H1 (cell line): ENCODE data around the gene ZRANB2. TPM values are rescaled to one million over a fixed set of nuclear protein-coding genes. Genes with fewer than 3 reads are reported as not detected.

Experiments
- CTCF ChIA-PET: fragments of 300-600 bp; sonication (Branson Sonifier 250); formaldehyde crosslinking; loops from one replicate; lab custom pipeline; 2021; ENCODE audit not compliant: partially characterized antibody; lab: Charles Lee
- POLR2A ChIA-PET: fragments of 300-600 bp; sonication (Branson Sonifier 250); formaldehyde crosslinking; loops from one replicate; lab custom pipeline; 2021; ENCODE audit warnings: inconsistent platforms; ENCODE audit not compliant: partially characterized antibody; lab: Charles Lee
- DNase-seq, 2 experiments: peaks; one replicate each; pipeline versions ENCODE4 v3.0.0 to v3.0.0-alpha.2; 2010 to 2022; ENCODE audit warnings: low spot score in 2 of 2, low read depth in 1 of 2, mixed read lengths in 1 of 2
- FAIRE-seq: peaks from 2 replicates; lab custom pipeline; 2011; peaks lifted over from hg19 to GRCh38; lab: Jason Lieb, UNC
- H2AFZ ChIP-seq: 2 replicates; pipeline ENCODE4 v1.8.1; 2012; ENCODE audit warnings: low read length, inconsistent platforms
- H2AK5ac ChIP-seq: 2 replicates; pipeline ENCODE4 v1.6.1; 2013; ENCODE audit warnings: low read depth, low read length
- H2BK120ac ChIP-seq: replicated peaks from 2 replicates; pipeline ENCODE3; 2013; ENCODE audit warnings: low read depth, low read length, inconsistent platforms
- H2BK12ac ChIP-seq: 2 replicates; pipeline ENCODE4 v1.6.1; 2013; ENCODE audit warnings: low read depth, low read length
- H2BK15ac ChIP-seq: 2 replicates; pipeline ENCODE4 v1.6.1; 2013; ENCODE audit warnings: low read length
- H2BK20ac ChIP-seq: 2 replicates; pipeline ENCODE4 v1.6.1; 2013; ENCODE audit warnings: low read length
- H2BK5ac ChIP-seq: 2 replicates; pipeline ENCODE4 v1.6.1; 2013; ENCODE audit warnings: low read depth, low read length
- H3K14ac ChIP-seq: 2 replicates; pipeline ENCODE4 v1.6.1; 2013; ENCODE audit warnings: inconsistent platforms; ENCODE audit not compliant: insufficient read length
- H3K18ac ChIP-seq: 2 replicates; pipeline ENCODE4 v1.6.1; 2013; ENCODE audit warnings: low read length; ENCODE audit errors: extremely low read depth
- H3K23ac ChIP-seq: 2 replicates; pipeline ENCODE4 v1.6.1; 2013; ENCODE audit warnings: inconsistent platforms; ENCODE audit not compliant: insufficient read length
- H3K23me2 ChIP-seq: 2 replicates; pipeline ENCODE4 v1.6.1; 2013; ENCODE audit warnings: low read depth, low read length
- H3K27ac ChIP-seq: 2 replicates; pipeline ENCODE4 v1.6.1; 2011; ENCODE audit warnings: low read depth, low read length, inconsistent platforms
- H3K27me3 ChIP-seq, 4 experiments: replicated peaks in 1 of 4; 1 replicate in 1 of 4; 2 replicates in 3 of 4; pipeline versions ENCODE4 v1.6.1 to v1.8.1; 2011 to 2013; ENCODE audit warnings: low read length in 3 of 4, mild to moderate bottlenecking in 3 of 4, inconsistent platforms in 2 of 4, mixed read lengths in 2 of 4, moderate library complexity in 1 of 4; ENCODE audit not compliant: control insufficient read depth in 3 of 4, insufficient read depth in 3 of 4; ENCODE audit errors: extremely low read depth in 1 of 4
- H3K36me3 ChIP-seq, 4 experiments: 2 replicates each; pipeline versions ENCODE4 v1.6.1 to v1.8.1; 2011 to 2013; ENCODE audit warnings: mild to moderate bottlenecking in 4 of 4, low read length in 3 of 4, moderate library complexity in 2 of 4, control low read depth in 1 of 4, inconsistent platforms in 1 of 4; ENCODE audit not compliant: insufficient read depth in 4 of 4, control insufficient read depth in 2 of 4
- H3K4ac ChIP-seq: replicated peaks from 2 replicates; pipeline ENCODE3; 2013; ENCODE audit warnings: low read length, low read depth, mixed read lengths, inconsistent platforms; ENCODE audit not compliant: insufficient read length
- H3K4me1 ChIP-seq, 4 experiments: replicated peaks in 1 of 4; 1 replicate in 1 of 4; 2 replicates in 3 of 4; pipeline versions ENCODE4 v1.6.1 to v1.8.1; 2011 to 2013; ENCODE audit warnings: low read length in 3 of 4, inconsistent platforms in 2 of 4, mixed read lengths in 1 of 4; ENCODE audit not compliant: insufficient read depth in 4 of 4, control insufficient read depth in 3 of 4
- H3K4me2 ChIP-seq, 2 experiments: 2 replicates each; pipeline versions ENCODE4 v1.6.1 to v1.8.1; 2011 to 2013; ENCODE audit warnings: low read depth in 2 of 2, low read length in 2 of 2, control low read depth in 1 of 2, inconsistent platforms in 1 of 2, mild to moderate bottlenecking in 1 of 2; ENCODE audit not compliant: insufficient read depth in 1 of 2
- H3K4me3 ChIP-seq, 4 experiments: fragments of 200-600, 300-600 bp in 1 of 4; sonication (generic), shearing (Covaris generic), sonication (Bioruptor Twin) in 1 of 4; 2 replicates each; pipeline versions ENCODE4 v1.5.1 to v1.8.1; 2011 to 2016; ENCODE audit warnings: low read length in 4 of 4, low read depth in 3 of 4, control low read depth in 2 of 4, inconsistent platforms in 2 of 4, mild to moderate bottlenecking in 2 of 4, mixed read lengths in 1 of 4, moderate library complexity in 1 of 4; ENCODE audit not compliant: insufficient read depth in 2 of 4; ENCODE audit errors: extremely low read depth in 1 of 4
- H3K56ac ChIP-seq: replicated peaks from 2 replicates; pipeline ENCODE3; 2013; ENCODE audit warnings: low read depth, mild to moderate bottlenecking, mixed read lengths, low read length, inconsistent platforms; ENCODE audit not compliant: insufficient read length
- H3K79me1 ChIP-seq: 2 replicates; pipeline ENCODE4 v1.6.1; 2013; ENCODE audit warnings: low read depth, low read length, control low read depth
- H3K79me2 ChIP-seq, 2 experiments: 2 replicates each; pipeline versions ENCODE4 v1.6.1 to v1.8.1; 2012 to 2013; ENCODE audit warnings: low read length in 2 of 2, mild to moderate bottlenecking in 2 of 2, inconsistent platforms in 1 of 2; ENCODE audit not compliant: insufficient read depth in 2 of 2, control insufficient read depth in 1 of 2
- H3K9ac ChIP-seq, 4 experiments: replicated peaks in 1 of 4; 1 replicate in 1 of 4; 2 replicates in 3 of 4; pipeline versions ENCODE4 v1.6.1 to v1.8.1; 2011 to 2013; ENCODE audit warnings: low read depth in 3 of 4, low read length in 3 of 4, control low read depth in 2 of 4, mild to moderate bottlenecking in 2 of 4, moderate library complexity in 2 of 4, inconsistent platforms in 1 of 4; ENCODE audit errors: extremely low read depth in 1 of 4
- H3K9me3 ChIP-seq, 2 experiments: 2 replicates each; pipeline versions ENCODE4 v1.6.1 to v1.8.1; 2012 to 2013; ENCODE audit warnings: mild to moderate bottlenecking in 2 of 2, moderate library complexity in 2 of 2, control low read depth in 1 of 2, inconsistent platforms in 1 of 2, low read depth in 1 of 2, low read length in 1 of 2, mixed read lengths in 1 of 2; ENCODE audit not compliant: insufficient read depth in 2 of 2
- H4K20me1 ChIP-seq, 2 experiments: replicated peaks in 1 of 2; 2 replicates each; pipeline versions ENCODE3 to v1.8.1; 2011 to 2013; ENCODE audit warnings: inconsistent platforms in 2 of 2, low read length in 2 of 2, mild to moderate bottlenecking in 1 of 2; ENCODE audit not compliant: insufficient read depth in 2 of 2, control insufficient read depth in 1 of 2
- H4K5ac ChIP-seq: 2 replicates; pipeline ENCODE4 v1.6.1; 2013; ENCODE audit warnings: low read length, low read depth, mixed read lengths, inconsistent platforms; ENCODE audit not compliant: insufficient read length
- H4K8ac ChIP-seq: 2 replicates; pipeline ENCODE4 v1.8.0; 2013; ENCODE audit warnings: mild to moderate bottlenecking, moderate library complexity, low read length, inconsistent platforms; ENCODE audit not compliant: insufficient read depth; ENCODE audit errors: extremely low read depth
- H4K91ac ChIP-seq: replicated peaks from 2 replicates; pipeline ENCODE3; 2013; ENCODE audit warnings: low read length, mixed read lengths, inconsistent platforms; ENCODE audit not compliant: insufficient read length
- BACH1 ChIP-seq: IDR thresholded peaks from 2 replicates; pipeline ENCODE4 v1.6.1; 2012; ENCODE audit warnings: low read length, improper control_type of control experiment
- CTBP2 ChIP-seq: IDR thresholded peaks from 2 replicates; pipeline ENCODE4 v1.7.0; 2011; ENCODE audit warnings: borderline replicate concordance, mild to moderate bottlenecking, moderate library complexity, mixed read lengths, low read length; ENCODE audit not compliant: insufficient read depth, insufficient read length
- EZH2 ChIP-seq: fragments of 200-600 bp; sonication (generic); IDR thresholded peaks from 2 replicates; pipeline ENCODE4 v1.7.1; 2012; ENCODE audit warnings: low read depth, mild to moderate bottlenecking, moderate library complexity, low read length, inconsistent platforms; ENCODE audit not compliant: severe bottlenecking
- SAP30 ChIP-seq: fragments of 300-600 bp; sonication (generic); IDR thresholded peaks from 2 replicates; pipeline ENCODE4 v1.7.1; 2012; ENCODE audit warnings: low read length, moderate library complexity, mild to moderate bottlenecking, inconsistent platforms; ENCODE audit not compliant: insufficient read depth, insufficient replicate concordance
- WGBS, 2 experiments: shearing (Covaris generic) in 1 of 2; methylation state at CpG; one replicate each; pipeline versions ENCODE4 v1.1.6 to v1.1.7; 2013 to 2015; ENCODE audit warnings: low lambda C conversion rate in 2 of 2, mixed read lengths in 2 of 2, inconsistent platforms in 1 of 2, low coverage in 1 of 2, missing lambda C conversion rate in 1 of 2; ENCODE audit not compliant: insufficient replicate concordance in 2 of 2, insufficient coverage in 1 of 2, insufficient read length in 1 of 2; ENCODE audit errors: extremely low coverage in 1 of 2, missing lambda C conversion rate in 1 of 2; 5-methylcytosine and 5-hydroxymethylcytosine counted together
- polyA plus RNA-seq, 7 experiments: library from polyadenylated mRNA; depleted of rRNA in 3 of 7; stranded (reverse) in 5 of 7; unstranded in 2 of 7; fragments of >200 nt in 5 of 7; fragments of 200-250 nt in 2 of 7; gene quantifications; 1 replicate in 5 of 7; 2 replicates in 1 of 7; 4 replicates in 1 of 7; pipeline versions ENCODE4 v1.2.1 to v1.2.3, GENCODE V29; 2011 to 2013; ENCODE audit warnings: missing spikeins in 2 of 7, mixed read lengths in 2 of 7
- total RNA-seq: library from RNA; stranded (reverse); fragmentation: NEBNext Ultra II Directional; extraction: Animal tissue kit (Norgen Biotek cat#: 25700); gene quantifications from 2 replicates; pipeline ENCODE4 v1.2.1, GENCODE V29; 2021

The ZRANB2 gene
- total and polyA plus RNA-seq, 2 of the 8 experiments (the other 6 are each of a cell fraction or from before 2014, with no cell fraction given): 35.8 to 103 TPM

- POLR2A ChIA-PET: no interaction called here
- no peak overlapping the region for H2BK15ac ChIP-seq
- no peak overlapping the region for H3K27ac ChIP-seq
- H2BK12ac ChIP-seq: no peak overlapping the region
- CTCF ChIA-PET: interaction anchor here (0.9 to 1.1 kb wide), 2 partner anchors 10 to 58 kb away, joined by 3 read pairs; no protein-coding TSS in a partner anchor
- peak overlapping the region; percentile 17 for H3K56ac ChIP-seq
- H3K79me2 ChIP-seq: no peaks in the 10 kb centered on the region
- no peaks in the 10 kb centered on the region; the same call in 1 of the 2 replicates for H3K23me2 ChIP-seq
- H2BK120ac ChIP-seq: no peak overlapping the region
- no peak overlapping the region for H3K9ac ChIP-seq
- no peak for TF ChIP-seq CTBP2
- no peak for TF ChIP-seq SAP30
- TF ChIP-seq BACH1: no peak
- TF ChIP-seq EZH2: no peak
- H3K14ac ChIP-seq: no peak overlapping the region
- no peak overlapping the region for H2AFZ ChIP-seq
- H3K4me1 ChIP-seq: no peaks in the 10 kb centered on the region
- no peak overlapping the region for H3K18ac ChIP-seq
- no peak for FAIRE-seq
- H3K23ac ChIP-seq: no peak overlapping the region
- WGBS, 2 experiments: 84% methylated on average over 4 of the region's 4 CpGs; no CpG with 5 or more reads in 1 of the 2 experiments
- no peak overlapping the region for H3K4me2 ChIP-seq
- H4K8ac ChIP-seq: no peak overlapping the region
- no peaks in the 10 kb centered on the region for H3K79me1 ChIP-seq
- no peak overlapping the region for H3K4ac ChIP-seq
- no peaks in the 10 kb centered on the region for H3K9me3 ChIP-seq
- H4K5ac ChIP-seq: no peak overlapping the region
- DNase-seq: no peak
- no peak overlapping the region for H2BK20ac ChIP-seq
- no peaks in the 10 kb centered on the region for H3K27me3 ChIP-seq
- H2BK5ac ChIP-seq: no peak overlapping the region
- no peaks in the 10 kb centered on the region for H4K20me1 ChIP-seq
- H3K36me3 ChIP-seq: no peaks in the 10 kb centered on the region
- no peak overlapping the region for H3K4me3 ChIP-seq
- H4K91ac ChIP-seq: no peak overlapping the region
- no peak overlapping the region for H2AK5ac ChIP-seq
Observed at GRCh38 chr1:71023515-71023914, 57.3 kb downstream of the ZRANB2 start.
